Measurements from ENCODE around the gene TP63. TPM values are rescaled to one million over a fixed set of nuclear protein-coding genes. Genes with fewer than 3 reads are reported as not detected.

The TP63 gene
- total and polyA plus RNA-seq, 2 donors (not counting 3 experiments of a cell fraction or from before 2014, with no cell fraction given), result not detected

- H4K20me1 ChIP-seq (replicated peaks; ENCODE audit: control insufficient read depth, extremely low read depth, insufficient read depth, low read length), result no peaks in the 10 kb centered on the region
- no peaks in the 10 kb centered on the region for H3K27me3 ChIP-seq (ENCODE audit: control insufficient read depth in 2 of 2, insufficient read depth in 2 of 2, low read length in 2 of 2)
- FAIRE-seq, result no peak
- no peaks in the 10 kb centered on the region for H3K9me3 ChIP-seq (replicated peaks; ENCODE audit: control insufficient read depth, insufficient read depth, low read length)
- H3K4me1 ChIP-seq (ENCODE audit: control insufficient read depth, extremely low read depth, insufficient read depth, low read length), result no peaks in the 10 kb centered on the region
- H3K27ac ChIP-seq (ENCODE audit: insufficient read depth, low read depth, low read length), result no peak overlapping the region
- H3K79me2 ChIP-seq (ENCODE audit: control insufficient read depth, insufficient read depth, low read length), result no peaks in the 10 kb centered on the region
- TF ChIP-seq GATA2 (IDR thresholded peaks at IDR 0.05; ENCODE audit: insufficient read depth, insufficient read length, low read depth, low read length) (no peak), EZH2 (IDR thresholded peaks at IDR 0.05; ENCODE audit: borderline replicate concordance, low read depth, low read length, severe bottlenecking) (no peak), MAX (IDR thresholded peaks at IDR 0.05; ENCODE audit: insufficient read depth, insufficient read length) (no peak), FOS (IDR thresholded peaks at IDR 0.05; ENCODE audit: borderline replicate concordance, insufficient read depth, low read length) (no peak), CTCF (IDR thresholded peaks at IDR 0.05; ENCODE audit: extremely low read depth in 1 of 2, insufficient read depth in 1 of 2, low read depth in 1 of 2, low read length in 2 of 2) (no peak), POLR2AphosphoS5 (IDR thresholded peaks at IDR 0.05; ENCODE audit: insufficient read depth, low read depth, low read length) (no peak), JUN (IDR thresholded peaks at IDR 0.05; ENCODE audit: borderline replicate concordance, insufficient read depth, insufficient read length, low read depth) (no peak), MYC (IDR thresholded peaks at IDR 0.05; ENCODE audit: low read depth, low read length) (no peak), POLR2A (IDR thresholded peaks at IDR 0.05; ENCODE audit: low read depth, low read length) (no peak)
- no peak overlapping the region for H3K9ac ChIP-seq (replicated peaks; ENCODE audit: extremely low read depth, insufficient read depth, low read length)
- dilution Hi-C loops (cut with MboI; ENCODE audit: extremely low pct_ligation_motif_present, low sequenced_read_pairs), result no loop called here
- intact Hi-C loops (cut with micrococcal nuclease), result no loop called here
- H3K9me1 ChIP-seq (replicated peaks; ENCODE audit: control insufficient read depth, extremely low read depth, insufficient read depth, low read length), result no peaks in the 10 kb centered on the region
- H2AFZ ChIP-seq (ENCODE audit: low read depth, low read length), result no peak overlapping the region
- no peak overlapping the region for H3K4me2 ChIP-seq (ENCODE audit: insufficient read depth, low read length)
- no peak for DNase-seq (ENCODE audit: low read depth, low spot score)
- ChIA-PET POLR2A (no interaction called here), CTCF (interaction anchor here (1.0 to 1.4 kb wide), 3 partner anchors 14 to 95 kb away, joined by 3 read pairs; no protein-coding TSS in a partner anchor)
- BruUV-seq (replicated peaks), result no TSS peak
- H3K36me3 ChIP-seq (ENCODE audit: control insufficient read depth in 2 of 2, extremely low read depth in 1 of 2, insufficient read depth in 2 of 2, low read length in 2 of 2), result no peaks in the 10 kb centered on the region
- H3K4me3 ChIP-seq (replicated peaks in 1 of 3; ENCODE audit: insufficient read depth in 1 of 3, low read depth in 1 of 3, low read length in 3 of 3), result no peak overlapping the region
Observed at GRCh38 chr3:189853906-189854305, 222.7 kb downstream of the TP63 start.

Data from endothelial cell of umbilical vein (primary cell).